GM12878 (cell line): ENCODE measurements around the gene NRIP3. TPM values are rescaled to one million over a fixed set of nuclear protein-coding genes. Genes with fewer than 3 reads are reported as not detected.

ENCODE experiments used
- ATAC-seq: fragments of 200-7000 bp; cut with Tn5 transposase; 3 replicates; pipeline ENCODE4 v1.9.1; 2020; ENCODE audit warnings: mild to moderate bottlenecking, moderate library complexity
- BruUV-seq: library from RNA; stranded (reverse); fragments of 400-500 nt; replicated peaks from 2 replicates; lab custom pipeline; 2021; lab: Mats Ljungman, UMichigan
- CTCF ChIA-PET: fragments of 300-600 bp; sonication (Branson Sonifier 250); formaldehyde crosslinking; extraction: SDS; loops from one replicate; lab custom pipeline; 2021; ENCODE audit warnings: inconsistent platforms; lab: Yijun Ruan, JAX
- POLR2A ChIA-PET: fragments of 350-600 bp; formaldehyde crosslinking; extraction: SDS; loops from one replicate; lab custom pipeline; 2021; ENCODE audit warnings: inconsistent platforms; lab: Charles Lee
- RAD21 ChIA-PET: fragments of 300-600 bp; sonication (Branson Sonifier 250); formaldehyde crosslinking; loops from one replicate; lab custom pipeline; 2023; ENCODE audit warnings: antibody characterized with exemption; ENCODE audit not compliant: unreplicated experiment; lab: Charles Lee
- SMC1A ChIA-PET: fragments of 300-600 bp; sonication (Branson Sonifier 250); formaldehyde crosslinking; loops from one replicate; lab custom pipeline; 2023; ENCODE audit not compliant: unreplicated experiment, uncharacterized antibody; lab: Charles Lee
- DNase-seq: peaks from one replicate; pipeline ENCODE4 v3.0.0-alpha.2; 2011; ENCODE audit warnings: low read depth, low spot score
- FAIRE-seq: peaks from 3 replicates; lab custom pipeline; 2011; peaks lifted over from hg19 to GRCh38; lab: Jason Lieb, UNC
- H2AFZ ChIP-seq: 2 replicates; pipeline ENCODE4 v1.6.0; 2011; ENCODE audit warnings: low read depth, low read length, control low read depth; ENCODE audit not compliant: control insufficient read depth
- H3K27ac ChIP-seq: 2 replicates; pipeline ENCODE4 v1.5.1; 2011; ENCODE audit warnings: control low read depth; ENCODE audit not compliant: control insufficient read depth, insufficient read depth
- H3K27me3 ChIP-seq, 2 experiments: replicated peaks in 1 of 2; 2 replicates each; pipeline versions ENCODE4 v1.6.0 to v1.6.1; 2011; ENCODE audit warnings: low read length in 1 of 2; ENCODE audit not compliant: control insufficient read depth in 2 of 2, insufficient read depth in 2 of 2
- H3K36me3 ChIP-seq, 2 experiments: 2 replicates each; pipeline ENCODE4 v1.5.1; 2011; ENCODE audit warnings: low read length in 1 of 2; ENCODE audit not compliant: control insufficient read depth in 2 of 2, insufficient read depth in 2 of 2
- H3K4me1 ChIP-seq: 2 replicates; pipeline ENCODE4 v1.6.1; 2011; ENCODE audit warnings: mild to moderate bottlenecking, low read length, moderate library complexity, mixed read lengths; ENCODE audit not compliant: control insufficient read depth, insufficient read depth
- H3K4me2 ChIP-seq: 2 replicates; pipeline ENCODE4 v1.6.0; 2011; ENCODE audit warnings: control low read depth; ENCODE audit not compliant: control insufficient read depth, insufficient read depth
- H3K4me3 ChIP-seq: fragments of 200-600 bp; sonication (generic); 2 replicates; pipeline ENCODE4 v1.5.1; 2016
- H3K79me2 ChIP-seq: 2 replicates; pipeline ENCODE4 v1.6.0; 2011; ENCODE audit warnings: low read length; ENCODE audit not compliant: control insufficient read depth, insufficient read depth
- H3K9ac ChIP-seq: 2 replicates; pipeline ENCODE4 v1.8.0; 2011; ENCODE audit warnings: low read length, control low read depth, mixed read lengths; ENCODE audit not compliant: control insufficient read depth, insufficient read depth
- H3K9me3 ChIP-seq: replicated peaks from 3 replicates; pipeline ENCODE4 v1.5.1; 2011; ENCODE audit warnings: mild to moderate bottlenecking, low read length; ENCODE audit not compliant: control insufficient read depth, insufficient read depth
- H4K20me1 ChIP-seq: 2 replicates; pipeline ENCODE4 v1.6.0; 2011; ENCODE audit not compliant: control insufficient read depth, insufficient read depth
- EGR1 ChIP-seq, 2 experiments: IDR thresholded peaks; 1 replicate in 1 of 2; 2 replicates in 1 of 2; pipeline ENCODE4 v1.6.1; 2011 to 2012; ENCODE audit warnings: low read depth in 2 of 2, low read length in 2 of 2, borderline replicate concordance in 1 of 2, mild to moderate bottlenecking in 1 of 2, moderate library complexity in 1 of 2
- GABPA ChIP-seq: IDR thresholded peaks from 2 replicates; pipeline ENCODE4 v1.6.1; 2014; ENCODE audit warnings: antibody characterized with exemption, low read depth, mild to moderate bottlenecking, inconsistent platforms
- MXI1 ChIP-seq: fragments of 150-350 bp; IDR thresholded peaks from 2 replicates; pipeline ENCODE4 v1.6.1; 2011; ENCODE audit warnings: low read depth, mild to moderate bottlenecking, inconsistent platforms, low read length, improper control_type of control experiment
- MYB ChIP-seq: fragments of 150-350 bp; IDR thresholded peaks from 2 replicates; pipeline ENCODE4 v1.6.1; 2014; ENCODE audit warnings: mild to moderate bottlenecking, low read depth, low read length, borderline replicate concordance
- NBN ChIP-seq: fragments of 450-650 bp; IDR thresholded peaks from 2 replicates; pipeline ENCODE4 v1.6.1; 2016
- NFYA ChIP-seq: IDR thresholded peaks from 2 replicates; pipeline ENCODE4 v1.6.1; 2011; ENCODE audit warnings: low read depth, mild to moderate bottlenecking, low read length, improper control_type of control experiment, borderline replicate concordance
- PAX8 ChIP-seq: fragments of 450-650 bp; IDR thresholded peaks from 2 replicates; pipeline ENCODE4 v1.6.1; 2017; ENCODE audit warnings: mild to moderate bottlenecking, moderate library complexity
- STAT1 ChIP-seq: fragments of 450-650 bp; conservative IDR thresholded peaks from 2 replicates; pipeline ENCODE4 v1.6.1; 2014; ENCODE audit warnings: antibody characterized with exemption, mild to moderate bottlenecking
- WGBS: methylation state at CpG from one replicate; pipeline ENCODE4 v1.1.6; 2016; ENCODE audit warnings: low lambda C conversion rate; ENCODE audit not compliant: insufficient replicate concordance, insufficient coverage; ENCODE audit errors: missing lambda C conversion rate; 5-methylcytosine and 5-hydroxymethylcytosine counted together
- in situ Hi-C: fragments of 300-500 bp; cut with MboI; formaldehyde crosslinking; loops from 9 replicates; pipeline ENCODE4 v1.14.3; 2018; ENCODE audit warnings: mixed read lengths
- intact Hi-C: fragments of 100-400 bp; cut with micrococcal nuclease; formaldehyde crosslinking; loops from one replicate; pipeline ENCODE4 v1.14.2; 2022; ENCODE audit not compliant: unreplicated experiment
- polyA plus RNA-seq, 11 experiments: library from polyadenylated mRNA; depleted of rRNA in 4 of 11; unstranded in 6 of 11; stranded (reverse) in 5 of 11; fragments of >200 nt; fragmentation: Nextera tagmentation in 4 of 11; fragmentation: Illumina TruSeq in 1 of 11; extraction: Ambion mirVana in 4 of 11; extraction: Trizol in 1 of 11; gene quantifications; 1 replicate in 1 of 11; 2 replicates in 10 of 11; pipeline versions ENCODE4 v1.2.1 to v1.2.3, GENCODE V29; 2011 to 2016; ENCODE audit warnings: inconsistent platforms in 2 of 11, missing spikeins in 2 of 11, low read depth in 1 of 11
- total RNA-seq, 4 experiments: library from RNA; depleted of rRNA in 3 of 4; stranded (reverse); fragments of >200 nt in 3 of 4; fragmentation: Illumina TruSeq in 1 of 4; extraction: Trizol in 1 of 4; gene quantifications; 2 replicates each; pipeline versions ENCODE4 v1.2.1 to v1.2.3, GENCODE V29; 2013 to 2021
- TF ChIP-seq, protein P1 (sequence below): fragments of 450-650 bp; formaldehyde crosslinking; IDR thresholded peaks from 2 replicates; pipeline ENCODE4 v1.4.0; 2020; ENCODE audit warnings: mild to moderate bottlenecking, moderate library complexity
- TF ChIP-seq, protein P2 (sequence below): fragments of 450-650 bp; IDR thresholded peaks from 2 replicates; pipeline ENCODE4 v1.6.1; 2017; ENCODE audit warnings: mild to moderate bottlenecking
- TF ChIP-seq, protein P3 (sequence below): IDR thresholded peaks from 2 replicates; pipeline ENCODE4 v1.6.1; 2011; ENCODE audit warnings: low read depth, low read length, improper control_type of control experiment, borderline replicate concordance
- TF ChIP-seq, protein P4 (sequence below): IDR thresholded peaks from 2 replicates; pipeline ENCODE4 v1.6.1; 2011; ENCODE audit warnings: low read depth, mild to moderate bottlenecking, low read length, moderate library complexity, borderline replicate concordance; ENCODE audit errors: extremely low read depth
- TF ChIP-seq, protein P5 (sequence below): fragments of 450-650 bp; conservative IDR thresholded peaks from 2 replicates; pipeline ENCODE4 v1.6.1; 2017; ENCODE audit warnings: mild to moderate bottlenecking, moderate library complexity

Gene NRIP3
- total and polyA plus RNA-seq, 10 of the 15 experiments (the other 5 are each of a cell fraction or from before 2014, with no cell fraction given), result under 0.01 to 0.25 (median 0.09) TPM; not detected in 7

DNA sequence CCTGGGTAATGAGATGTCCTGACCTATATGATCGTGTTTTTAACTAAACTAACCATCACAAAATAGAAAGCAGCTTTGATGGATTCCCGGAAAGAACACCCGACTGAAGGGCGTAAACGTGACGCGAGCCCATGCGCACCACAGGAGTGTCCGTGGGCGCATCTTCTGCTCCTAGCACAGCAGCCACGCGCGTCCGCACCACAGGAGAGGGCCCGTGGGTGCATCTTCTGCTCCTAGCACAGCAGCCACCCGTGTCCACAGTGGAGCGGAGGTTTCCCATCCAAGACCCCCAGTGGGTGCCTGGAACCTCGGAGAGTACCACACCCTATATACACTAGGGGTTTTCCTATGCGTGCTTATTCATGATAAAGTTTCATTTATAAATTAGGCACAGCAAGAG, 36.1 kb upstream of the NRIP3 start (continued):
- TF ChIP-seq, protein P1, sequence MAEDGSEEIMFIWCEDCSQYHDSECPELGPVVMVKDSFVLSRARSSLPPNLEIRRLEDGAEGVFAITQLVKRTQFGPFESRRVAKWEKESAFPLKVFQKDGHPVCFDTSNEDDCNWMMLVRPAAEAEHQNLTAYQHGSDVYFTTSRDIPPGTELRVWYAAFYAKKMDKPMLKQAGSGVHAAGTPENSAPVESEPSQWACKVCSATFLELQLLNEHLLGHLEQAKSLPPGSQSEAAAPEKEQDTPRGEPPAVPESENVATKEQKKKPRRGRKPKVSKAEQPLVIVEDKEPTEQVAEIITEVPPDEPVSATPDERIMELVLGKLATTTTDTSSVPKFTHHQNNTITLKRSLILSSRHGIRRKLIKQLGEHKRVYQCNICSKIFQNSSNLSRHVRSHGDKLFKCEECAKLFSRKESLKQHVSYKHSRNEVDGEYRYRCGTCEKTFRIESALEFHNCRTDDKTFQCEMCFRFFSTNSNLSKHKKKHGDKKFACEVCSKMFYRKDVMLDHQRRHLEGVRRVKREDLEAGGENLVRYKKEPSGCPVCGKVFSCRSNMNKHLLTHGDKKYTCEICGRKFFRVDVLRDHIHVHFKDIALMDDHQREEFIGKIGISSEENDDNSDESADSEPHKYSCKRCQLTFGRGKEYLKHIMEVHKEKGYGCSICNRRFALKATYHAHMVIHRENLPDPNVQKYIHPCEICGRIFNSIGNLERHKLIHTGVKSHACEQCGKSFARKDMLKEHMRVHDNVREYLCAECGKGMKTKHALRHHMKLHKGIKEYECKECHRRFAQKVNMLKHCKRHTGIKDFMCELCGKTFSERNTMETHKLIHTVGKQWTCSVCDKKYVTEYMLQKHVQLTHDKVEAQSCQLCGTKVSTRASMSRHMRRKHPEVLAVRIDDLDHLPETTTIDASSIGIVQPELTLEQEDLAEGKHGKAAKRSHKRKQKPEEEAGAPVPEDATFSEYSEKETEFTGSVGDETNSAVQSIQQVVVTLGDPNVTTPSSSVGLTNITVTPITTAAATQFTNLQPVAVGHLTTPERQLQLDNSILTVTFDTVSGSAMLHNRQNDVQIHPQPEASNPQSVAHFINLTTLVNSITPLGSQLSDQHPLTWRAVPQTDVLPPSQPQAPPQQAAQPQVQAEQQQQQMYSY, result no peak
- no peak for TF ChIP-seq PAX8
- TF ChIP-seq NBN, result no peak

DNA sequence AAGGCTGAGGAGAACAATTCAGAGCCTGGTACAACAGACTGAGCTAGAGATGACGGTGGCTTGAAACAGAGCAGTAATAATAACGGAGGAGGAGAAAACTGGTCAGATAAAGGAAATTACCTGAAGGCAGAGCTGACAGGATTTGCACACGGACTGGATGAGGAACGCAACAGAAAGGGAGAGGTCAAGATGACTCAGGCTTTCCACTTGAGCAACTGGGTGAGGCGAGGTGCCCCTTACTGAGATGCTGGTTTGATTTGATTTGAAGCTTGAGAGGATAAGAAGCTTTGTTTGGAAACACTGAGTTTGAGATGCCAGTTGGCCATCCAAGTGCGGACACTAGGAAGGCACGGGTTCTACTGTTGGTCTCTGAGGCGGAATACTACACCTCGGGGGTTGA, 35.4 kb upstream of the NRIP3 start:
- SMC1A ChIA-PET, result interaction anchor here (0.8 to 1.4 kb wide), 2 partner anchors 11 to 16 kb away, joined by 3 to 5 read pairs; no protein-coding TSS in a partner anchor
- RAD21 ChIA-PET, result interaction anchor here (0.7 to 1.1 kb wide), 3 partner anchors 22 to 32 kb away, joined by 3 read pairs; no protein-coding TSS in a partner anchor
- in situ Hi-C loops, result no loop called here
- TF ChIP-seq EGR1 (IDR thresholded peaks at IDR 0.05; ENCODE audit: borderline replicate concordance in 1 of 2, low read depth in 2 of 2, low read length in 2 of 2) (no peak), GABPA (no peak), NFYA (no peak), STAT1 (no peak), MYB (no peak), MXI1 (no peak)
- TF ChIP-seq, protein P2, sequence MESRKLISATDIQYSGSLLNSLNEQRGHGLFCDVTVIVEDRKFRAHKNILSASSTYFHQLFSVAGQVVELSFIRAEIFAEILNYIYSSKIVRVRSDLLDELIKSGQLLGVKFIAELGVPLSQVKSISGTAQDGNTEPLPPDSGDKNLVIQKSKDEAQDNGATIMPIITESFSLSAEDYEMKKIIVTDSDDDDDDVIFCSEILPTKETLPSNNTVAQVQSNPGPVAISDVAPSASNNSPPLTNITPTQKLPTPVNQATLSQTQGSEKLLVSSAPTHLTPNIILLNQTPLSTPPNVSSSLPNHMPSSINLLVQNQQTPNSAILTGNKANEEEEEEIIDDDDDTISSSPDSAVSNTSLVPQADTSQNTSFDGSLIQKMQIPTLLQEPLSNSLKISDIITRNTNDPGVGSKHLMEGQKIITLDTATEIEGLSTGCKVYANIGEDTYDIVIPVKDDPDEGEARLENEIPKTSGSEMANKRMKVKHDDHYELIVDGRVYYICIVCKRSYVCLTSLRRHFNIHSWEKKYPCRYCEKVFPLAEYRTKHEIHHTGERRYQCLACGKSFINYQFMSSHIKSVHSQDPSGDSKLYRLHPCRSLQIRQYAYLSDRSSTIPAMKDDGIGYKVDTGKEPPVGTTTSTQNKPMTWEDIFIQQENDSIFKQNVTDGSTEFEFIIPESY, result no peak
- TF ChIP-seq, protein P3, sequence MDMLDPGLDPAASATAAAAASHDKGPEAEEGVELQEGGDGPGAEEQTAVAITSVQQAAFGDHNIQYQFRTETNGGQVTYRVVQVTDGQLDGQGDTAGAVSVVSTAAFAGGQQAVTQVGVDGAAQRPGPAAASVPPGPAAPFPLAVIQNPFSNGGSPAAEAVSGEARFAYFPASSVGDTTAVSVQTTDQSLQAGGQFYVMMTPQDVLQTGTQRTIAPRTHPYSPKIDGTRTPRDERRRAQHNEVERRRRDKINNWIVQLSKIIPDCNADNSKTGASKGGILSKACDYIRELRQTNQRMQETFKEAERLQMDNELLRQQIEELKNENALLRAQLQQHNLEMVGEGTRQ, result no peak
- TF ChIP-seq, protein P4, sequence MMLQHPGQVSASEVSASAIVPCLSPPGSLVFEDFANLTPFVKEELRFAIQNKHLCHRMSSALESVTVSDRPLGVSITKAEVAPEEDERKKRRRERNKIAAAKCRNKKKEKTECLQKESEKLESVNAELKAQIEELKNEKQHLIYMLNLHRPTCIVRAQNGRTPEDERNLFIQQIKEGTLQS, result no peak
- TF ChIP-seq, protein P5, sequence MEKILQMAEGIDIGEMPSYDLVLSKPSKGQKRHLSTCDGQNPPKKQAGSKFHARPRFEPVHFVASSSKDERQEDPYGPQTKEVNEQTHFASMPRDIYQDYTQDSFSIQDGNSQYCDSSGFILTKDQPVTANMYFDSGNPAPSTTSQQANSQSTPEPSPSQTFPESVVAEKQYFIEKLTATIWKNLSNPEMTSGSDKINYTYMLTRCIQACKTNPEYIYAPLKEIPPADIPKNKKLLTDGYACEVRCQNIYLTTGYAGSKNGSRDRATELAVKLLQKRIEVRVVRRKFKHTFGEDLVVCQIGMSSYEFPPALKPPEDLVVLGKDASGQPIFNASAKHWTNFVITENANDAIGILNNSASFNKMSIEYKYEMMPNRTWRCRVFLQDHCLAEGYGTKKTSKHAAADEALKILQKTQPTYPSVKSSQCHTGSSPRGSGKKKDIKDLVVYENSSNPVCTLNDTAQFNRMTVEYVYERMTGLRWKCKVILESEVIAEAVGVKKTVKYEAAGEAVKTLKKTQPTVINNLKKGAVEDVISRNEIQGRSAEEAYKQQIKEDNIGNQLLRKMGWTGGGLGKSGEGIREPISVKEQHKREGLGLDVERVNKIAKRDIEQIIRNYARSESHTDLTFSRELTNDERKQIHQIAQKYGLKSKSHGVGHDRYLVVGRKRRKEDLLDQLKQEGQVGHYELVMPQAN, result no peak

More for the DNA sequence above, 35.4 kb upstream of the NRIP3 start:
- DNase-seq (peak; percentile 19), FAIRE-seq (peak; percentile 65), ATAC-seq (peak; percentile 92)
- Histone ChIP-seq H3K36me3 (no peaks in the 10 kb centered on the region), H3K79me2 (no peaks in the 10 kb centered on the region), H2AFZ (no peak overlapping the region; the same call in 1 of the 2 replicates), H3K4me2 (no peak overlapping the region), H3K4me1 (no peaks in the 10 kb centered on the region), H4K20me1 (no peaks in the 10 kb centered on the region), H3K27ac (no peak overlapping the region), H3K9me3 (no peaks in the 10 kb centered on the region), H3K4me3 (no peak overlapping the region), H3K27me3 (no peaks in the 10 kb centered on the region; a peak in 1 of 4 replicates), H3K9ac (no peak overlapping the region)
- ChIA-PET POLR2A (interaction anchor here (0.5 kb wide), 1 partner anchor 43 kb away, joined by 3 read pairs; no protein-coding TSS in a partner anchor), CTCF (interaction anchor here (1.2 to 5.4 kb wide), 2 partner anchors 23 to 80 kb away, joined by 4 to 36 read pairs; no protein-coding TSS in a partner anchor)
- WGBS, result 4% methylated on average over 9 of the region's 9 CpGs
- intact Hi-C loops, result no loop called here
- BruUV-seq, result no TSS peak
